ENCODE results near the gene TMEM150B.

The TMEM150B gene

DNA sequence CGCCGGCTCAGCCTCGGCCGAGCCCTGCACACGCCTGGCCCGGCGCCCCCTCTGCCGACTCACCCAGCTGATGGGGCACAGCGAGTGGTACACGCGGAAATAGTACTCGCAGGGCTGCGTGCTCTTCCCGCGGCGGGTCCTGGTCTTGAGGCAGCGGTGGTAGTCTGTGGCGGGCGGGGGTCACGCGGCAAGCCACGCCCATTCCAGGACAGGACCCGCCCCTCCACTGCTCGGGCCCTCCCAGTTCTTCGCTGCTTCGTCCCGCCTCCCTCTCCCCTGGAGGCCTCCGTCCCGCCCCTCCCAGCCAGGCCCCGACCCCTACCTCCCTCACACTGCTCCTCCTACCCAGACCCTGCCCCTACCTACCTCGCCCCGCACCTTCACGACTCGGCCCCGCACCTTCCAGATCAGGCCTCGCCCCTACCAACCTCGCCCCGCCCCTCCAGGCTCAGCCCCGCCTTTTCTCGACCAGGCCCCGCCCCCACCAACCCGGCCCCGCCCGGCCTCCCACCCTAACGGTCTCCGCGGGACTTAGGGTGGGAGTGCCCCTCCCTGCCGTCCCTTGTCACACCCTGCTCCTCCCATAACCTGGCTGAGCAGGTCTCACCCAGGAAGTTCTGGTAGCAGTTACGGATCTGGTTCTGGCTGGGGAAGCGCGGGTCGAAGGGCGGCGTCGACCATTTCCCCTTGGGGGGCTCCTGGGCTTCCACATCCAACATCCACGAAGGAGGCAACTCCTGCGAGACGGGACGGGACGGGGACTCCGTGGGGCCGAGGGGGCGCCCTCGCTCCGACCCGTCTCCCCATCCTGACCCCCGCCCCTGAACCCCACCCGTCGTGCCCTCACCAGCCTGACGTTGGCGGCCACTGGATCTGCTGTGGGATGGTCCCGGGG lies 28.9 kb upstream of the TMEM150B start:
- DNase-seq (ENCODE audit: low read depth) = no peak
- TF ChIP-seq, protein P1, sequence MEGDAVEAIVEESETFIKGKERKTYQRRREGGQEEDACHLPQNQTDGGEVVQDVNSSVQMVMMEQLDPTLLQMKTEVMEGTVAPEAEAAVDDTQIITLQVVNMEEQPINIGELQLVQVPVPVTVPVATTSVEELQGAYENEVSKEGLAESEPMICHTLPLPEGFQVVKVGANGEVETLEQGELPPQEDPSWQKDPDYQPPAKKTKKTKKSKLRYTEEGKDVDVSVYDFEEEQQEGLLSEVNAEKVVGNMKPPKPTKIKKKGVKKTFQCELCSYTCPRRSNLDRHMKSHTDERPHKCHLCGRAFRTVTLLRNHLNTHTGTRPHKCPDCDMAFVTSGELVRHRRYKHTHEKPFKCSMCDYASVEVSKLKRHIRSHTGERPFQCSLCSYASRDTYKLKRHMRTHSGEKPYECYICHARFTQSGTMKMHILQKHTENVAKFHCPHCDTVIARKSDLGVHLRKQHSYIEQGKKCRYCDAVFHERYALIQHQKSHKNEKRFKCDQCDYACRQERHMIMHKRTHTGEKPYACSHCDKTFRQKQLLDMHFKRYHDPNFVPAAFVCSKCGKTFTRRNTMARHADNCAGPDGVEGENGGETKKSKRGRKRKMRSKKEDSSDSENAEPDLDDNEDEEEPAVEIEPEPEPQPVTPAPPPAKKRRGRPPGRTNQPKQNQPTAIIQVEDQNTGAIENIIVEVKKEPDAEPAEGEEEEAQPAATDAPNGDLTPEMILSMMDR (conservative IDR thresholded peaks at IDR 0.05; ENCODE audit: low read length) = no peak
- peak overlapping the region; percentile 55 for H3K4me3 ChIP-seq (ENCODE audit: low read length)

DNA sequence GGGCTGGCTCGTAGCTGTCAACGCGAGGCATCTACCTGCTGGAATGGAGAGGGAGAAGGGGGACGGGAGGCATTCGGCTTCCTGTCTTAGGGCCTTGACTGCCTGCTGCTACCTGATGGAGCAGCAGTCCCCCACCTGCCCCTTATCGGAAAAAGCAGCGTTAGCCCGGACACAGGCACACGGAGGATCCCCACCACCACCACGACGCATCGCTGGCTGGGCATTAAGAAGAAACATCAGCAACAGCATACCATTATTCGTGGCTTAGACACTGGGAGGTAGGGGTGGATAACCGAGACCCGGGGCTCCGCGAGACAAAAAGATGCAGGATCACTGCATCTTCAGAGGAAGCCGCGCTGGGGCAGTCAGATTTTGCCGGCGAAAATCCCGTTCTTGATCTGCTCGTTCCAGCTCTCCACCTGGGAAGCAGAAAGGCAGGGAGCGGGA lies 28.2 kb upstream of the TMEM150B start:
- DNase-seq (ENCODE audit: low read depth) = no peak
- TF ChIP-seq, protein P1 (conservative IDR thresholded peaks at IDR 0.05; ENCODE audit: low read length) = no peak

DNA sequence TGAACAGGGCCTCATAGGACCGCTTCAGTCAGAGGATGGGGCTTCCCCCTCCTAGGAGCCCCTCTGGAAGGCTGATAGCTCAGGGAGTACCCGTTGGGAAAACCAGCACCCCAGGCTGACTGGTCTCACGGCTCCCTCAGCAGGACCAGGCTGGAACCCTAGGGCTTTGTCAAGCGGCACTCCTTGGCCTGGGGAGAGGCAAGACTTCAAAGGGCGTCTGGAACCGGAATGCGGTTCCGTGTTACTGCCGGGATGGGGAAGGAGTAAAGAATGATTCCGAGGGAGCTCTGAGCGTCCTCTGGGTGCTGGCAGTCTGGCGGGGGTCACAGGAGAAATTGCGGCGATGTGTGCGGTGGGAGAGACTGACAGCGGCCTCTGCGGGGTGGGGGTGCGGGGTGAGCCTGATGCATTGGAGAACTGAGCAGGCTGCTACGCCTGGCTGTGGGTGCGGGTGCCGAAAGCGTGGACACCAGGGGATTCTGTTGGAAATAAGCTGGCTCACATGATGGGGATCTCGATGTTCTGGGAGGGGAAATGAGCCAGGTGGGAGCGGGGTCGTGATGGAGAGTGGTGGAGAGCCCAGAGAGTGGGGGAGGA lies 27.5 kb upstream of the TMEM150B start:
- H3K4me3 ChIP-seq (ENCODE audit: low read length) = no peak overlapping the region
- TF ChIP-seq, protein P1 (conservative IDR thresholded peaks at IDR 0.05; ENCODE audit: low read length) = no peak
- DNase-seq (ENCODE audit: low read depth) = no peak

More for the DNA sequence above, 28.2 kb upstream of the TMEM150B start:
- H3K4me3 ChIP-seq (ENCODE audit: low read length) = peak overlapping the region; percentile 55

DNA sequence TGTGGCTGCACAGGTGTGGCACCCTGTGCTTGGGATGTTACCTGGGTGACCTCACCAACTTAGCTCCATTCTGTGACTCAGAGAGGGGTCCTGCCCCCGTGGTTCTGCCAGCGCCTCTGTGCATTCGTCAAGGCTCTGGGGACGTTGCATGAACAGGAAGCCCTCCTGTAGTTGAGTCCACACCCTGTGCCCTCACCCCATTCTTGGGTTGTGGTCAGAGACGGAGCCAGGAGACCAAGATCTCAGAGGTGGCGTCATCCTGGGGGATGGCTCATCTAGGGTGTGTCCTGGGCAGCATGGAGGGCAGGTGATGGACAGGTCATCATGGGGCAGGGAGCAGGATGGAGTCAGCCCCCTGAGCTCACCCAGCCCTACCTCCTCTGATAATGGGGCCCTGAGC lies 26.9 kb upstream of the TMEM150B start:
- no peak for DNase-seq (ENCODE audit: low read depth)
- TF ChIP-seq, protein P1 (conservative IDR thresholded peaks at IDR 0.05; ENCODE audit: low read length) = no peak
- no peak overlapping the region for H3K4me3 ChIP-seq (ENCODE audit: low read length)

DNA sequence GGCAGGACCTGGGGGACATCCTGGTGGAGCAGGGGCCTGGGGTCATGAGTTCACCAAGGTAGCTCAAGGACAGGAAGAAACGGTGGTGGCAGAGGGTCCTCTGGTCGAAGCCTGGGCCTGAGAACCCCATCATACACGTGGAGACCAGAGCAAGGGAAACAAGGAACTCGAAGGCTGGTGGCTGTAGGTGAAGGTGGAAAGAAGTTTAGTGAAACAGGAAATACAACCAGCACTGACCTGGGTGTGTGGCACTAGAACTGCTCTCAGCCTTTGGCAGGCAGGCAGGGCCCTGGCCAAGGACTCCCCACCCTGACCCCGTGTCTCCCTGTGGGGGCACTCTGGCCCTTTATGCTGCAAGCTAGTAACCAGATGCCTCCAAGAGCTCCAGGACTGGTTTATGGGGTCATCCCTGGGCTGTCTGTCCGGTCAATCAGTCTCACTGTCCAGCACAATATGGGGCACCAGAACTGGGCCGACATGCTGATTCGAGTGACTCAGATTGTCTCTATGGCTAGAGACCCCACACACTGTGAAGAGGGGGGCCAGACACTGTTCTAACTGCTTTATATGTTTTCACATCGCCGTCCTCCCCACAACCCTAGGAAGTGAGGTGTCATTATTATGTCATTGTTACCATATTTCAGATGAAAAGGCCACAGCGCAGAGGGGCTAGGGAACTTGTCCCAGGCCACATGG lies 25.6 kb upstream of the TMEM150B start:
- no peak overlapping the region for H3K4me3 ChIP-seq (ENCODE audit: low read length)
- DNase-seq (ENCODE audit: low read depth) = no peak
- TF ChIP-seq, protein P1 (conservative IDR thresholded peaks at IDR 0.05; ENCODE audit: low read length) = no peak

DNA sequence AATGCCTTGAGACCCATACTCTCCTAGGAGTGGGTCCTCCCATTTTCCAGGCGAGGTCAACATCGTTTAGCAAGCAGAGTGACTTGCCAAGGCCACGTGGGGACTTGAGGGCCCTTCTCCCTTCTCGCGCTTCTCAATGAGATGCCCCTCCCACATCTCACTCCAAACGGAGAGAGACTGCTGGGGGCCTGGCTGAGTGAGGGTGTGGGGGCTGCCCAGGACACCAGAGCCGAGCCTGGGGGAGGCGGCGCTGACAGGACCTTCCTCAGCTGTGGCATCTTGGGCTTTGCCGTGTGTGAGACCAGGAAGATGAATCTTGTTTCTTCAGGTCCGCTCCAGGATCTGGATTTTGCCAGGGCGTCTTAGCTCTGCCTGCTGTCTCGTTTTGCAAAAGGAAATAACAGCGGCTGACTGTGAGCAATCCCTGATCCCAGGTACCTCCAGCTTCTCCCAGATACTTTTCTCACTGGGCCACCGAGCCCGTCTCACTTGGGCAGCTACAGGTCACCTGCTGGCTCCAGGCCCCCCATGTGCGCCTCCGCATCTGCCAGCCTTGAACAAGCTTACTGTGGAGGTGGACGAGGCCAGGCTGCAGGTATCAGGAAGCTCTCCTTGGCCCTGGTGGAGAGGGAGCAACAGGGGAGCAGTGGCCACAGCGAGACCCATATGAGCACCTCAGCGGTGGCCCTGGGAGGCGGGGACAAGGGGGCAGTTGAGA lies 23.3 kb upstream of the TMEM150B start:
- TF ChIP-seq, protein P1 (conservative IDR thresholded peaks at IDR 0.05; ENCODE audit: low read length) = no peak
- DNase-seq (ENCODE audit: low read depth) = no peak
- no peak overlapping the region for H3K4me3 ChIP-seq (ENCODE audit: low read length)
